ENCODE measurements around the gene UBR4. TPM values are rescaled to one million over a fixed set of nuclear protein-coding genes. Genes with fewer than 3 reads are reported as not detected.
"Not testable (repeated sequence)": the region's sequence is repeated elsewhere in the genome, so short reads cannot be mapped to it uniquely, and the experiment has no call there.

UBR4 gene
- total and polyA plus RNA-seq, 2 experiments from 2014 or later: 49.4 to 63.7 TPM

DNA sequence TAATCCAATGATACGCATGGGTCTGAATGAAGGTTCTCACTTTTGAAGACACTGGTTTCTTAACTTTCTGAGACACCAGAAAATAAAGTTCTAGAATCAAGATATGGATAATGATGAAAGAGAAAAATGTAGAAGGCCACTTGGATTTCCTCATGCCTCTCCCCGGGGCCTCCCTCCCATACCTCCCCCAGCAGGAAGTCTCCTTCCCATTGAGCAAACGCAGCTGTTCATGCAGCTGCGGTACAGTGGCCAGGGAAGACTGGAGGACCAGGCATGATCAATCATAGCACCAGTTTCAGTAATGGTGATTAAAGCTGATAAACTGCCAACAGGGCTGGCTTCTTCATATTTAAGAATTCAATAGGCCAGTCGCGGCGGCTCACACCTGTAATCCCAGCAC, 10.9 kb upstream of the UBR4 start:
- H3K36me3 ChIP-seq (ENCODE audit: low read depth): peaks cover 55% of the 10 kb centered on the region
- no peak for TF ChIP-seq EZH2phosphoT487 (IDR thresholded peaks at IDR 0.05; ENCODE audit: insufficient read depth, low read depth)
- 91 to 93% methylated on average over 7 of the region's 7 CpGs for WGBS, 2 experiments (ENCODE audit: low coverage in 1 of 2, low lambda C conversion rate in 2 of 2, missing lambda C conversion rate in 2 of 2)

GRCh38 chr1:19220080-19220846, 10.2 kb upstream of the UBR4 start:
- Histone ChIP-seq H3K36me3 (ENCODE audit: low read depth) (peaks cover 48% of the 10 kb centered on the region), H3F3A (ENCODE audit: insufficient read depth) (peaks cover 15% of the 10 kb centered on the region; the same call in 1 of the 2 replicates), H3K4me2 (ENCODE audit: unreplicated experiment) (no peak overlapping the region), H3K9me3 (ENCODE audit: low read depth) (no peaks in the 10 kb centered on the region), H3K9me2 (ENCODE audit: insufficient read depth) (no peaks in the 10 kb centered on the region), H3K9ac (no peak overlapping the region), H4K20me1 (ENCODE audit: insufficient read depth) (no peaks in the 10 kb centered on the region), H3K79me2 (ENCODE audit: insufficient read depth) (peaks cover 34% of the 10 kb centered on the region), H3K4me1 (ENCODE audit: insufficient read depth) (no peaks in the 10 kb centered on the region), H3K4me3 (no peak overlapping the region), H3K27me3 (replicated peaks; ENCODE audit: insufficient read depth) (no peaks in the 10 kb centered on the region), H2AFZ (no peak overlapping the region), H3K27ac (no peak overlapping the region)
- in situ Hi-C loops (cut with MboI): no loop called here
- TF ChIP-seq EZH2 (IDR thresholded peaks at IDR 0.05; ENCODE audit: insufficient read depth, poor library complexity, severe bottlenecking): no peak
- no peak for TF ChIP-seq EZH2phosphoT487 (IDR thresholded peaks at IDR 0.05; ENCODE audit: insufficient read depth, low read depth)
- 97% methylated on average over 8 of the region's 8 CpGs for WGBS, 2 experiments (ENCODE audit: low coverage in 1 of 2, low lambda C conversion rate in 2 of 2, missing lambda C conversion rate in 2 of 2)
- DNase-seq: no peak

More for the DNA sequence above, 10.9 kb upstream of the UBR4 start:
- H4K20me1 ChIP-seq (ENCODE audit: insufficient read depth): no peaks in the 10 kb centered on the region
- in situ Hi-C loops (cut with MboI): no loop called here
- H3K27ac ChIP-seq: no peak overlapping the region
- no peak overlapping the region for H2AFZ ChIP-seq
- DNase-seq: no peak
- peaks cover 15% of the 10 kb centered on the region; the same call in 1 of the 2 replicates for H3F3A ChIP-seq (ENCODE audit: insufficient read depth)
- peaks cover 27% of the 10 kb centered on the region for H3K79me2 ChIP-seq (ENCODE audit: insufficient read depth)
- no peak overlapping the region for H3K9ac ChIP-seq
- no peak overlapping the region for H3K4me2 ChIP-seq (ENCODE audit: unreplicated experiment)
- no peak overlapping the region for H3K4me3 ChIP-seq
- H3K27me3 ChIP-seq (replicated peaks; ENCODE audit: insufficient read depth): no peaks in the 10 kb centered on the region
- no peaks in the 10 kb centered on the region for H3K9me3 ChIP-seq (ENCODE audit: low read depth)
- no peaks in the 10 kb centered on the region for H3K9me2 ChIP-seq (ENCODE audit: insufficient read depth)
- no peaks in the 10 kb centered on the region for H3K4me1 ChIP-seq (ENCODE audit: insufficient read depth)

- Histone ChIP-seq H2AFZ (no peak overlapping the region), H3K9ac (no peak overlapping the region), H3K9me3 (ENCODE audit: low read depth) (no peaks in the 10 kb centered on the region), H3K4me2 (ENCODE audit: unreplicated experiment) (no peak overlapping the region), H3K4me1 (ENCODE audit: insufficient read depth) (no peaks in the 10 kb centered on the region), H3K27ac (no peak overlapping the region), H3K36me3 (ENCODE audit: low read depth) (peaks cover 49% of the 10 kb centered on the region), H3K27me3 (replicated peaks; ENCODE audit: insufficient read depth) (no peaks in the 10 kb centered on the region), H4K20me1 (ENCODE audit: insufficient read depth) (no peaks in the 10 kb centered on the region), H3F3A (ENCODE audit: insufficient read depth) (peaks cover 15% of the 10 kb centered on the region; the same call in 1 of the 2 replicates), H3K4me3 (no peak overlapping the region), H3K9me2 (ENCODE audit: insufficient read depth) (no peaks in the 10 kb centered on the region), H3K79me2 (ENCODE audit: insufficient read depth) (peaks cover 42% of the 10 kb centered on the region)
- no peak for DNase-seq
- 95% methylated on average over 7 of the region's 7 CpGs for WGBS, 2 experiments (ENCODE audit: low coverage in 1 of 2, low lambda C conversion rate in 2 of 2, missing lambda C conversion rate in 2 of 2)
- in situ Hi-C loops (cut with MboI): no loop called here
- TF ChIP-seq EZH2phosphoT487 (IDR thresholded peaks at IDR 0.05; ENCODE audit: insufficient read depth, low read depth): no peak
- TF ChIP-seq EZH2 (IDR thresholded peaks at IDR 0.05; ENCODE audit: insufficient read depth, poor library complexity, severe bottlenecking): no peak
Measured at GRCh38 chr1:19219451-19219850, 9.4 kb upstream of the UBR4 start.

- WGBS, 2 experiments (ENCODE audit: low coverage in 1 of 2, low lambda C conversion rate in 2 of 2, missing lambda C conversion rate in 2 of 2): 97% methylated on average over 4 of the region's 4 CpGs
- H3K4me1 ChIP-seq (ENCODE audit: insufficient read depth): peaks cover 10% of the 10 kb centered on the region
- H3K4me2 ChIP-seq (ENCODE audit: unreplicated experiment); H3K27ac ChIP-seq; H3K9ac ChIP-seq; DNase-seq; H3K9me2 ChIP-seq (ENCODE audit: insufficient read depth); H3K4me3 ChIP-seq; H4K20me1 ChIP-seq (ENCODE audit: insufficient read depth); H2AFZ ChIP-seq; H3K27me3 ChIP-seq (replicated peaks; ENCODE audit: insufficient read depth); in situ Hi-C loops (cut with MboI); H3K9me3 ChIP-seq (ENCODE audit: low read depth): not testable (repeated sequence)
- H3F3A ChIP-seq (ENCODE audit: insufficient read depth): peaks cover 12% of the 10 kb centered on the region
- H3K79me2 ChIP-seq (ENCODE audit: insufficient read depth): peaks cover 62% of the 10 kb centered on the region
- peaks cover 49% of the 10 kb centered on the region for H3K36me3 ChIP-seq (ENCODE audit: low read depth)
Measured at GRCh38 chr1:19216585-19216984, 6.5 kb upstream of the UBR4 start.

Data from GM23248 (cell line).